ENCODE data around the gene ABCC4.

ABCC4 gene

GRCh38 chr13:95231393-95231792 lies 69.9 kb downstream of the ABCC4 start:
- no peak overlapping the region for H3K4me3 ChIP-seq (replicated peaks; ENCODE audit: low read depth, low read length)
- DNase-seq (ENCODE audit: low read depth): no peak
- TF ChIP-seq, protein P1, sequence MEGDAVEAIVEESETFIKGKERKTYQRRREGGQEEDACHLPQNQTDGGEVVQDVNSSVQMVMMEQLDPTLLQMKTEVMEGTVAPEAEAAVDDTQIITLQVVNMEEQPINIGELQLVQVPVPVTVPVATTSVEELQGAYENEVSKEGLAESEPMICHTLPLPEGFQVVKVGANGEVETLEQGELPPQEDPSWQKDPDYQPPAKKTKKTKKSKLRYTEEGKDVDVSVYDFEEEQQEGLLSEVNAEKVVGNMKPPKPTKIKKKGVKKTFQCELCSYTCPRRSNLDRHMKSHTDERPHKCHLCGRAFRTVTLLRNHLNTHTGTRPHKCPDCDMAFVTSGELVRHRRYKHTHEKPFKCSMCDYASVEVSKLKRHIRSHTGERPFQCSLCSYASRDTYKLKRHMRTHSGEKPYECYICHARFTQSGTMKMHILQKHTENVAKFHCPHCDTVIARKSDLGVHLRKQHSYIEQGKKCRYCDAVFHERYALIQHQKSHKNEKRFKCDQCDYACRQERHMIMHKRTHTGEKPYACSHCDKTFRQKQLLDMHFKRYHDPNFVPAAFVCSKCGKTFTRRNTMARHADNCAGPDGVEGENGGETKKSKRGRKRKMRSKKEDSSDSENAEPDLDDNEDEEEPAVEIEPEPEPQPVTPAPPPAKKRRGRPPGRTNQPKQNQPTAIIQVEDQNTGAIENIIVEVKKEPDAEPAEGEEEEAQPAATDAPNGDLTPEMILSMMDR (IDR thresholded peaks at IDR 0.05; ENCODE audit: low read length, missing control alignments): no peak

DNA sequence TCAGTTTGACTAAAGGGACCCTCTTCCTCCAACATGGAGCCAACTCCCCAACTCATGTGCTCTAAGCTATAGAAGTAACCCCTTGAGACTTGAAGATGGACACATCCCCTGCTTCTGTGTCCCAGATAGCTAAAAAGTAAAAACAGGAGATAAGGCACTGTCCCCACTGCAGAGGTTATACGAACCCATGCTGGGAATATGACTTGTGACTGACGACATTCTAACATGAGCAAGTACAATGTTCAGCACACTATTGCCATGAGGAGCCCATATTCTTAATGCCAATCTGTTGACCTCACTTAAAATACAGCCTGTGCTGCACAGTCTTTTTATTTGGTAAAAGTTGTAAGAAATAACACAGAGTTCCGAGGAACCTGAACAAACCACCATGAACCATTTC lies 71.4 kb downstream of the ABCC4 start:
- TF ChIP-seq, protein P1 (IDR thresholded peaks at IDR 0.05; ENCODE audit: low read length, missing control alignments): no peak
- no peak for DNase-seq (ENCODE audit: low read depth)
- no peak overlapping the region for H3K4me3 ChIP-seq (replicated peaks; ENCODE audit: low read depth, low read length)

DNA sequence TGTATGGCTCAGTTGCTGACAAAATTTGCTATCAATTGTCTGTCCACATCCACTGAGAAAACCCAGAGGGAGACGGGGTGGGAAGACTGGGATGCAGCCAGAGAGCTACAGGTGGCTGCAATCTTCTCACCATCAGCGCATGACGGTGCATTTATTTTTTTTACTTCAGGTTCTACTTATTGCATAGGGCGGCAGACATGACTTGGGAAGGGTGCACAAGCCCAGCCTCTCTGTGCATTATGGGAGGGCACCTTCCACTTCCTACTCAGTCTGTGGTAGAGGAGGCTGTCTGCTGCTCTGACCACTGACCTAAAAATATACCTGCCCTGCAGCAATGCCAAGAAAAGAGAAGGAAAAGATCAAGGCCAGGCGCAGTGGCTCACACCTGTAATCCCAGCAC lies 73.1 kb downstream of the ABCC4 start:
- TF ChIP-seq, protein P1 (IDR thresholded peaks at IDR 0.05; ENCODE audit: low read length, missing control alignments): no peak
- no peak for DNase-seq (ENCODE audit: low read depth)
- no peak overlapping the region for H3K4me3 ChIP-seq (replicated peaks; ENCODE audit: low read depth, low read length)

- DNase-seq (ENCODE audit: low read depth): no peak
- no peak overlapping the region for H3K4me3 ChIP-seq (replicated peaks; ENCODE audit: low read depth, low read length)
- TF ChIP-seq, protein P1 (IDR thresholded peaks at IDR 0.05; ENCODE audit: low read length, missing control alignments): no peak
These were observed 74.1 kb downstream of the ABCC4 start for GRCh38 chr13:95226932-95227695.

- TF ChIP-seq, protein P1 (IDR thresholded peaks at IDR 0.05; ENCODE audit: low read length, missing control alignments): no peak
- DNase-seq (ENCODE audit: low read depth): no peak
- H3K4me3 ChIP-seq (replicated peaks; ENCODE audit: low read depth, low read length): no peak overlapping the region
These were observed 74.8 kb downstream of the ABCC4 start for GRCh38 chr13:95226476-95226875.

GRCh38 chr13:95226050-95226449 lies 75.2 kb downstream of the ABCC4 start:
- DNase-seq (ENCODE audit: low read depth): no peak
- TF ChIP-seq, protein P1 (IDR thresholded peaks at IDR 0.05; ENCODE audit: low read length, missing control alignments): no peak

GRCh38 chr13:95224064-95224463 lies 77.2 kb downstream of the ABCC4 start:
- no peak for DNase-seq (ENCODE audit: low read depth)
- TF ChIP-seq, protein P1 (IDR thresholded peaks at IDR 0.05; ENCODE audit: low read length, missing control alignments): no peak
- H3K4me3 ChIP-seq (replicated peaks; ENCODE audit: low read depth, low read length): no peak overlapping the region

More at GRCh38 chr13:95226050-95226449, 75.2 kb downstream of the ABCC4 start:
- no peak overlapping the region for H3K4me3 ChIP-seq (replicated peaks; ENCODE audit: low read depth, low read length)

Data from fibroblast of pulmonary artery (primary cell).